ENCODE results near the gene FAM227A. TPM values are rescaled to one million over a fixed set of nuclear protein-coding genes. Genes with fewer than 3 reads are reported as not detected.
"Not testable (repeated sequence)": the region's sequence is repeated elsewhere in the genome, so short reads cannot be mapped to it uniquely, and the experiment has no call there.

The FAM227A gene
- polyA plus RNA-seq, 1 donor from 2014 or later: not detected

GRCh38 chr22:38694049-38694448, 37.9 kb upstream of the FAM227A start:
- H3K27me3 Mint-ChIP-seq: no peaks in the 10 kb centered on the region

GRCh38 chr22:38689651-38690050, 33.5 kb upstream of the FAM227A start:
- H3K36me3 Mint-ChIP-seq: no peaks in the 10 kb centered on the region
- H3K27me3 Mint-ChIP-seq: no peaks in the 10 kb centered on the region
- H3K4me1 Mint-ChIP-seq: peaks cover 10 to 24% (median 17%) of the 10 kb centered on the region in 3 donors
- no peaks in the 10 kb centered on the region for H3K9me3 Mint-ChIP-seq
- H3K27ac Mint-ChIP-seq: no peak overlapping the region
- no peak overlapping the region for H3K4me3 Mint-ChIP-seq

More at GRCh38 chr22:38694049-38694448, 37.9 kb upstream of the FAM227A start:
- H3K4me3 Mint-ChIP-seq: peak overlapping the region in 3 of 4 donors; percentile 9 to 70 (median 29)
- H3K4me1 Mint-ChIP-seq: peaks cover 33 to 52% (median 48%) of the 10 kb centered on the region in 3 donors
- no peaks in the 10 kb centered on the region for H3K36me3 Mint-ChIP-seq
- H3K9me3 Mint-ChIP-seq: no peaks in the 10 kb centered on the region
- H3K27ac Mint-ChIP-seq: peak overlapping the region in 1 of 3 donors; percentile 70

- no peak overlapping the region for H3K27ac Mint-ChIP-seq
- no peaks in the 10 kb centered on the region for H3K9me3 Mint-ChIP-seq
- H3K36me3 Mint-ChIP-seq: no peaks in the 10 kb centered on the region
- peak overlapping the region in 1 of 4 donors; percentile 74 for H3K4me3 Mint-ChIP-seq
- H3K27me3 Mint-ChIP-seq: no peaks in the 10 kb centered on the region
- peaks cover 8 to 19% (median 11%) of the 10 kb centered on the region in 3 donors for H3K4me1 Mint-ChIP-seq
These were observed 29.6 kb upstream of the FAM227A start for GRCh38 chr22:38685761-38686160.

GRCh38 chr22:38684895-38685294, 28.7 kb upstream of the FAM227A start:
- no peak overlapping the region for H3K27ac Mint-ChIP-seq

DNA sequence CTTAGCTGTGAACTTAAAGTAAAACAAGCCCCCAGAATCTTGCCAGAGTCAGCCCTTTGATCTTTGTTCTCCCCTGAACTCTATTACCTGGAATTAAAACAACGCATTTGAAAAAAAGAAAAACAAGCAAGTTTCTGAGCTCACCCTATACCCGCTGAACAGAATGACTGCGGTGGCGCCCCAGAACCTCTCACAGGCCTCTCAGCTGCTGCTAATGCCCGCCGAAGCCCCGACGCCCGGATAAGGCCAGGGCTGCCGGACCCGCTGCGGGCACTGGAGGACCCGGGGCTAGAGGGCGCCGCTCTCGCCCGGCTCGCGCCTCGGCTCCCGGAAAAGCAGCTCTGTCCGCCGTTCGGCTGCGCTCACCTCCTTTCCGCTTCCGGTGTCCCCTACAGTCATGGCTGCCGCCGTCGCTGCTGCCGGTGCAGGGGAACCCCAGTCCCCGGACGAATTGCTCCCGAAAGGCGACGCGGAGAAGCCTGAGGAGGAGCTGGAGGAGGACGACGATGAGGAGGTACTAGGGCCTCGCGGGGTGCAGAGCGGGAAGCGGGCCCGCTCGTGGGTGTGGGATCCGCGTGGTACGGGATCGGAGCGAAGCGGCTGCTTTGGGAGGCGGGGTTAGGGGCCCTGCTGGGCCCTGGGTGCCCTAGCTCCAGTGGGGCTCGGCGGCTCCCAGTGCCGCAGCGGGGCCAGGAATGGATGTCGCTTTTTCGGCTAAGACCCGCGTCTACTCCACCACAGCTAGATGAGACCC, 25.6 kb upstream of the FAM227A start, which contains the start of gene TOMM22:
Gene TOMM22 (plus strand): TSS at position 376 of the 754 bp plus-strand sequence. CDS start 22 bp downstream, at position 398.
- H3K4me3 Mint-ChIP-seq: peak within 1 kb of the TSS; percentile 87 to 100 (median 100)
- H3K9me3 Mint-ChIP-seq: no peaks in the 10 kb centered on the region
- H3K27me3 Mint-ChIP-seq: no peaks in the 10 kb centered on the region
- peak within 1 kb of the TSS; percentile 83 to 97 (median 93) for H3K27ac Mint-ChIP-seq
- peaks cover 8 to 19% (median 11%) of the 10 kb centered on the region in 3 donors for H3K4me1 Mint-ChIP-seq
- H3K36me3 Mint-ChIP-seq: no peaks in the 10 kb centered on the region

More at GRCh38 chr22:38684895-38685294, 28.7 kb upstream of the FAM227A start:
- Mint-ChIP-seq H3K4me3 (peak overlapping the region in 1 of 4 donors; percentile 79), H3K27me3 (no peaks in the 10 kb centered on the region), H3K9me3 (no peaks in the 10 kb centered on the region), H3K4me1 (peaks cover 8 to 19% (median 11%) of the 10 kb centered on the region in 3 donors), H3K36me3 (no peaks in the 10 kb centered on the region)

DNA sequence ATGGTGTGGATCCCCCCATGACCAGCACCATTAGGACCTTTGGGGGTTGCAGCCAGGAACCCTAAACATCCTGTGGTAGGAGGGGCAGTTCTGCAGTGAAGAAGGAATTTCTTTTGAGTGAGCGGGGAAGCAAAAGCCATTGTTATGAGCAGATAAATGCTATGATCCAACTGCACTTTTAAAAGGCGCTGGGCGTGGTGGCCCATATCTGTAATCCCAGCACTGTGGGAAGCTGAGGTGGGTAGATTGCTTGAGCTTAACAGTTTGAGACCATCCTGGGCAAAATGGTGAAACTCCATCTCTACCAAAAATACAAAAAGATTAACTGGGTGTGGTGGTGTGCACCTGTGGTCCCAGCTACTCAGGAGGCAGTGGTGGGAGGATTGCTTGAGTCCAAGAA, 19.6 kb upstream of the FAM227A start:
- Mint-ChIP-seq H3K27me3 (no peaks in the 10 kb centered on the region), H3K9me3 (no peaks in the 10 kb centered on the region), H3K36me3 (peaks cover 6% of the 10 kb centered on the region), H3K27ac (no peak overlapping the region), H3K4me1 (no peaks in the 10 kb centered on the region), H3K4me3 (no peak overlapping the region)

- Mint-ChIP-seq H3K27me3 (no peaks in the 10 kb centered on the region), H3K4me1 (no peaks in the 10 kb centered on the region), H3K9me3 (no peaks in the 10 kb centered on the region), H3K4me3 (no peak overlapping the region), H3K27ac (no peak overlapping the region), H3K36me3 (peaks cover 7% of the 10 kb centered on the region)
These were observed 18.7 kb upstream of the FAM227A start for GRCh38 chr22:38674888-38675287.

- H3K4me3 Mint-ChIP-seq: peak overlapping the region; percentile 94 to 99 (median 97)
These were observed 1.1 kb upstream of the FAM227A start for GRCh38 chr22:38657045-38657909.

GRCh38 chr22:38655519-38656255, 505 bp downstream of the FAM227A start:
- Mint-ChIP-seq H3K4me3 (peak overlapping the region; percentile 94 to 99 (median 97)), H3K27me3 (no peaks in the 10 kb centered on the region), H3K9me3 (no peaks in the 10 kb centered on the region)

More at GRCh38 chr22:38657045-38657909, 1.1 kb upstream of the FAM227A start:
- H3K36me3 Mint-ChIP-seq: no peaks in the 10 kb centered on the region
- H3K4me1 Mint-ChIP-seq: peaks cover 0 to 14% (median 12%) of the 10 kb centered on the region in 3 donors
- no peaks in the 10 kb centered on the region for H3K27me3 Mint-ChIP-seq
- peak overlapping the region; percentile 96 to 99 (median 99) for H3K27ac Mint-ChIP-seq
- H3K9me3 Mint-ChIP-seq: no peaks in the 10 kb centered on the region

GRCh38 chr22:38653741-38654140, 2.5 kb downstream of the FAM227A start:
- H3K4me3 Mint-ChIP-seq: peak overlapping the region in 2 of 4 donors; percentile 17 to 59
- H3K4me1 Mint-ChIP-seq: peaks cover 0 to 14% (median 12%) of the 10 kb centered on the region in 3 donors
- no peaks in the 10 kb centered on the region for H3K9me3 Mint-ChIP-seq
- H3K27ac Mint-ChIP-seq: peak overlapping the region in 2 of 3 donors; percentile 26 to 39
- H3K36me3 Mint-ChIP-seq: no peaks in the 10 kb centered on the region
- no peaks in the 10 kb centered on the region for H3K27me3 Mint-ChIP-seq

More at GRCh38 chr22:38655519-38656255, 505 bp downstream of the FAM227A start:
- H3K27ac Mint-ChIP-seq: peak overlapping the region; percentile 96 to 99 (median 99)
- peaks cover 0 to 14% (median 12%) of the 10 kb centered on the region in 3 donors for H3K4me1 Mint-ChIP-seq
- no peaks in the 10 kb centered on the region for H3K36me3 Mint-ChIP-seq

- Mint-ChIP-seq H3K9me3 (no peaks in the 10 kb centered on the region), H3K27ac (peak overlapping the region in 1 of 3 donors; percentile 43), H3K4me1 (peaks cover 0 to 13% (median 10%) of the 10 kb centered on the region in 3 donors), H3K36me3 (no peaks in the 10 kb centered on the region), H3K27me3 (no peaks in the 10 kb centered on the region), H3K4me3 (peak overlapping the region in 1 of 4 donors; percentile 11)
These were observed 3.3 kb downstream of the FAM227A start for GRCh38 chr22:38652859-38653258.

- no peak overlapping the region for H3K4me3 Mint-ChIP-seq
- peaks cover 2% of the 10 kb centered on the region for H3K27me3 Mint-ChIP-seq
- H3K27ac Mint-ChIP-seq: no peak overlapping the region
- H3K9me3 Mint-ChIP-seq: no peaks in the 10 kb centered on the region
- peaks cover 0 to 3% (median 1%) of the 10 kb centered on the region in 3 donors for H3K4me1 Mint-ChIP-seq
- no peaks in the 10 kb centered on the region for H3K36me3 Mint-ChIP-seq
These were observed 6.2 kb downstream of the FAM227A start for GRCh38 chr22:38649841-38650522.

DNA sequence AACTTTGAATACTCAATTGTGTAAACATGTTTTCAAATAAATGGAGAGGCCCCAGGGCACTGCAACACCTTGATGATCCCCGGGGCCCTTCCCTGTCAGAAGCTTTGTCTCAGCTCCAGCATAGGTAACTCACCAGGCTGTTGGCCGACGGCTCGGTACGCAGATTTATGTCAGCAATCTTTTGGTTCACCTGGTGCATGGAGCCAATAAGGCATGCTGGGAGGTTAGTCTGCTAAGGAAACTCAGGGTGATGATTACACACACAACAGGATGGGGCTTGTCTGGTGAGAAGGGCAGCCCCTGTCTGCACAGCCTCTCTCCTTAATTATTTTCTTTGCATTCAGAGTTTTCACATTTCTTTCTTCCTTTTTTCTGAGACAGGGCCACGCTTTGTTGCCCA, 10.8 kb downstream of the FAM227A start:
- Mint-ChIP-seq H3K36me3 (peaks cover 3% of the 10 kb centered on the region), H3K27ac (no peak overlapping the region), H3K27me3 (peaks cover 10% of the 10 kb centered on the region), H3K4me1 (no peaks in the 10 kb centered on the region), H3K9me3 (no peaks in the 10 kb centered on the region), H3K4me3 (no peak overlapping the region)

DNA sequence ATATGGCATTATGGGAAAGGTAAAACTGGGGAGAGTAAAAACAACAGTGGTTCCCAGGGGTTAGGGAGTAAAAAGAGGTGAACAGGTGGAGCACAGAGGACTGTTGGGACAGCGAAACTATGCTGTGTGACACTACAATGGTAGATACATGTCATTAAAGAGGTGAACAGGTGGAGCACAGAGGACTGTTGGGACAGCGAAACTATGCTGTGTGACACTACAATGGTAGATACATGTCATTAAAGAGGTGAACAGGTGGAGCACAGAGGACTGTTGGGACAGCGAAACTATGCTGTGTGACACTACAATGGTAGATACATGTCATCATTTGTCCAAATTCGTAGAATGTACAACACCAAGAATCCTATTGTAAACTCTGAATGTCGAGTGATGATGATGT, 11.9 kb downstream of the FAM227A start:
- not testable (repeated sequence) for H3K4me1 Mint-ChIP-seq, H3K4me3 Mint-ChIP-seq, H3K27ac Mint-ChIP-seq, H3K9me3 Mint-ChIP-seq, H3K36me3 Mint-ChIP-seq
- peaks cover 14% of the 10 kb centered on the region for H3K27me3 Mint-ChIP-seq

All from IgD-negative memory B cell (primary cell).